ENCODE results near the gene PDK3.

The PDK3 gene

GRCh38 chrX:24464498-24464835 lies 619 bp upstream of the PDK3 start:
- TF ChIP-seq, protein P1, sequence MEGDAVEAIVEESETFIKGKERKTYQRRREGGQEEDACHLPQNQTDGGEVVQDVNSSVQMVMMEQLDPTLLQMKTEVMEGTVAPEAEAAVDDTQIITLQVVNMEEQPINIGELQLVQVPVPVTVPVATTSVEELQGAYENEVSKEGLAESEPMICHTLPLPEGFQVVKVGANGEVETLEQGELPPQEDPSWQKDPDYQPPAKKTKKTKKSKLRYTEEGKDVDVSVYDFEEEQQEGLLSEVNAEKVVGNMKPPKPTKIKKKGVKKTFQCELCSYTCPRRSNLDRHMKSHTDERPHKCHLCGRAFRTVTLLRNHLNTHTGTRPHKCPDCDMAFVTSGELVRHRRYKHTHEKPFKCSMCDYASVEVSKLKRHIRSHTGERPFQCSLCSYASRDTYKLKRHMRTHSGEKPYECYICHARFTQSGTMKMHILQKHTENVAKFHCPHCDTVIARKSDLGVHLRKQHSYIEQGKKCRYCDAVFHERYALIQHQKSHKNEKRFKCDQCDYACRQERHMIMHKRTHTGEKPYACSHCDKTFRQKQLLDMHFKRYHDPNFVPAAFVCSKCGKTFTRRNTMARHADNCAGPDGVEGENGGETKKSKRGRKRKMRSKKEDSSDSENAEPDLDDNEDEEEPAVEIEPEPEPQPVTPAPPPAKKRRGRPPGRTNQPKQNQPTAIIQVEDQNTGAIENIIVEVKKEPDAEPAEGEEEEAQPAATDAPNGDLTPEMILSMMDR (IDR thresholded peaks at IDR 0.05; ENCODE audit: low read depth, low read length) = no peak
- DNase-seq (ENCODE audit: extremely low read depth, low read depth) = no peak

DNA sequence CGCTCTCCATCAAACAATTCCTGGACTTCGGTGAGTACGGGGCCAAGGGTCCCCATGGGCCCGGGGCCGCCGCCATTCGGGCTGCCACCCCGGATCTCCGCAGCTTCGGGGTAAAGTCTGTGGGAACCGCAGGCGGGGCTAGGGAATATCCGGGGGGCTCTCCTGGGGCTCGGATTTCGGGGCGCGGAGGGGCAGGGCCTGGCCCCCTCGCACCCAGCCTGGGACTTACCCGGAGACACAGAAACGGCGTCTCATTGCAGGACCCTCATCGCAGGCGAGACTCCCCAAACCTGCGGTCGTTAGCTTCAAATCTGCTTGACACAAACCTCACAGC lies 413 bp downstream of the PDK3 start:
- TF ChIP-seq, protein P1 (IDR thresholded peaks at IDR 0.05; ENCODE audit: low read depth, low read length) = no peak

DNA sequence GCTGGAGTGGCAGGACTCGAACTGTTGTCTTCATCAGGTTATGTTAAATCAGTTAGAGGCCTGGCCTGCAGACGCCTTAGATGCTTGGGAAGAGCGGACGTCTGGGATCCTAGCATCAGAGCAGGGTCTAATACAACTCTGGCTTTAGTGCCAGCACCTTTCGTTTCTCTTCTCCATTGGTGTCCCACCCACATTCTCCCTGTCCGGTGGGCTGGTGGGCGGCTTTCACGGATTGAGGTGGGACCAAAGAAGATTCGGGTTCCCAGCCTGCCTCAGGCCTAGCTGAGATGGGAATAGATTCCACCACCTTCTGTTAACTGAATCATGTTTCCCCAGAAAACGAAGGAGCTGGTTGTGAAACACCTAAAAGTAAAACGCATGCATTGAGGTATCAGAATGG lies 939 bp downstream of the PDK3 start:
- TF ChIP-seq, protein P1 (IDR thresholded peaks at IDR 0.05; ENCODE audit: low read depth, low read length) = no peak
- DNase-seq (ENCODE audit: extremely low read depth, low read depth) = no peak

More for the DNA sequence above, 413 bp downstream of the PDK3 start:
- DNase-seq (ENCODE audit: extremely low read depth, low read depth) = no peak

DNA sequence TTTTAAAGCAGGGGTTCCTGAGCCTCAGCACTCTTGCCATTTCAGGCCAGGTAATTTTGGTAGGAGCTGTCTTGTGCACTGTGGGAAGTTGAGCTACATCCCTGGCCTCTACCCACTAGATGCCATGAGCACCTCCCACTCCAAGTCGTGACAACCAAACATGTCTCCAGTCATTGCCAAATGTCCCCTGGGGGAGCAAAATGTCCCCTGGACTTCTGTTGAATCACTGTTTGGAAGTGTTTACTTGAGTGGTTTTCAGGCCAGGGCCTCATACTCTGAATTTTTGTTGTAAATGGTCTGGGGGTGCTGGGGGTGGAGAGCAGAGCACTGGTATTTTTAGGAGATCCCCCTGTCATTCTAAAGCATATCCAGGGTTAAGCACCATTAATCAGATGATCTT lies 3.2 kb downstream of the PDK3 start:
- TF ChIP-seq, protein P1 (IDR thresholded peaks at IDR 0.05; ENCODE audit: low read depth, low read length) = no peak
- DNase-seq (ENCODE audit: extremely low read depth, low read depth) = no peak

GRCh38 chrX:24471808-24472207 lies 6.7 kb downstream of the PDK3 start:
- DNase-seq (ENCODE audit: extremely low read depth, low read depth) = no peak
- TF ChIP-seq, protein P1 (IDR thresholded peaks at IDR 0.05; ENCODE audit: low read depth, low read length) = no peak

DNA sequence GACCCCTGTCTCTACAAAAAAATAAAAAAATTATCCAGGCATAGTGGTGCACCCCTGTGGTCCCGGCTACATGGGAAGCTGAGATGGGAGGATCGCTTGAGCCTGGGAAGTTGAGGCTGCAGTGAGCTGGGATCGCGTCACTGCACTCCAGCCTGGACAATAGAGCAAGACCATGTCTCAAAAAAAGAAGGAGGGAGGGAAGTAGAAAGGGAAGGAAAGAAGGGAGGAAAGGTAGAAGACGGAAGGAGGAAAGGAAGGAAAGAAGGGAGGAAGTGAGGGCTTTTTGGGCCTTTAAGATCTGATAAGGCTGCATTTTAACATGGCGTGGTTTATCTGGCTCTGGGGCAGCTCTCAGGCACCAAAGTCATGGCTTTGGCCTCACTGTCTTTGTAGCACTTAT lies 10.4 kb downstream of the PDK3 start:
- no peak for DNase-seq (ENCODE audit: extremely low read depth, low read depth)
- TF ChIP-seq, protein P1 (IDR thresholded peaks at IDR 0.05; ENCODE audit: low read depth, low read length) = no peak

- TF ChIP-seq, protein P1 (IDR thresholded peaks at IDR 0.05; ENCODE audit: low read depth, low read length) = no peak
- DNase-seq (ENCODE audit: extremely low read depth, low read depth) = no peak
Measured at GRCh38 chrX:24478509-24478908, 13.4 kb downstream of the PDK3 start.

Measured in AG09319 (cell line).